Nephron progenitor cell (in vitro differentiated cells): ENCODE data around the gene GSG1L.

Experiments
- DNase-seq: peaks from one replicate; pipeline ENCODE4 v3.0.0; 2021
- H3K27ac Mint-ChIP-seq: 2 replicates; pipeline ENCODE4 v1.8.0; 2021; ENCODE audit warnings: mild to moderate bottlenecking, moderate library complexity, mixed read lengths
- H3K27me3 Mint-ChIP-seq: 2 replicates; pipeline ENCODE4 v1.8.0; 2021; ENCODE audit warnings: mild to moderate bottlenecking, low read depth, mixed read lengths; ENCODE audit not compliant: poor library complexity
- H3K36me3 Mint-ChIP-seq: 2 replicates; pipeline ENCODE4 v1.8.0; 2021; ENCODE audit warnings: low read depth, mixed read lengths
- H3K4me1 Mint-ChIP-seq: 2 replicates; pipeline ENCODE4 v1.8.0; 2021; ENCODE audit warnings: mixed read lengths
- H3K4me3 Mint-ChIP-seq: 2 replicates; pipeline ENCODE4 v1.8.0; 2021; ENCODE audit warnings: mild to moderate bottlenecking, moderate library complexity, mixed read lengths
- H3K9me3 Mint-ChIP-seq: 2 replicates; pipeline ENCODE4 v1.8.0; 2021; ENCODE audit warnings: mild to moderate bottlenecking, moderate library complexity, mixed read lengths
- TF ChIP-seq, protein P1 (sequence below): fragments of 200-600 bp; sonication (generic); IDR thresholded peaks from 2 replicates; pipeline ENCODE4 v1.5.0; 2021; ENCODE audit warnings: antibody characterized with exemption

GSG1L gene

DNA sequence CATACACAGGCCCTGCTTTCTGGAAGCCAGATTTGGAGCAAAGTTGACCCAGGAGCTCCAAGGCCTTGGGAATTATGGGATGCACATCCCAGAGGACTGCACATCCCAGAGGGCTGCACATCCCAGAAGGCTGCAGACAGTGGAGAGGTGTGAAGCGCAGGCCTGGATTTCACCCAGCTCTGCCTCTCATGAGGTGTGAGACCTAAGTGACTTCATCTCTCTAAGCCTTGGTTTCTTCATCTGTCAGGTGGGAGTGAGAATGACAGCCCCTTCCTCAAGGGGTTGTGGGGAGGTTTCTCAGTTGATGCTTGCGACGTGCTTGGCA, 102.3 kb downstream of the GSG1L start:
- H3K27me3 Mint-ChIP-seq: peaks cover 17% of the 10 kb centered on the region
- H3K27ac Mint-ChIP-seq: no peak overlapping the region
- TF ChIP-seq, protein P1, sequence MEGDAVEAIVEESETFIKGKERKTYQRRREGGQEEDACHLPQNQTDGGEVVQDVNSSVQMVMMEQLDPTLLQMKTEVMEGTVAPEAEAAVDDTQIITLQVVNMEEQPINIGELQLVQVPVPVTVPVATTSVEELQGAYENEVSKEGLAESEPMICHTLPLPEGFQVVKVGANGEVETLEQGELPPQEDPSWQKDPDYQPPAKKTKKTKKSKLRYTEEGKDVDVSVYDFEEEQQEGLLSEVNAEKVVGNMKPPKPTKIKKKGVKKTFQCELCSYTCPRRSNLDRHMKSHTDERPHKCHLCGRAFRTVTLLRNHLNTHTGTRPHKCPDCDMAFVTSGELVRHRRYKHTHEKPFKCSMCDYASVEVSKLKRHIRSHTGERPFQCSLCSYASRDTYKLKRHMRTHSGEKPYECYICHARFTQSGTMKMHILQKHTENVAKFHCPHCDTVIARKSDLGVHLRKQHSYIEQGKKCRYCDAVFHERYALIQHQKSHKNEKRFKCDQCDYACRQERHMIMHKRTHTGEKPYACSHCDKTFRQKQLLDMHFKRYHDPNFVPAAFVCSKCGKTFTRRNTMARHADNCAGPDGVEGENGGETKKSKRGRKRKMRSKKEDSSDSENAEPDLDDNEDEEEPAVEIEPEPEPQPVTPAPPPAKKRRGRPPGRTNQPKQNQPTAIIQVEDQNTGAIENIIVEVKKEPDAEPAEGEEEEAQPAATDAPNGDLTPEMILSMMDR: no peak
- H3K4me3 Mint-ChIP-seq: no peak overlapping the region
- H3K4me1 Mint-ChIP-seq: no peaks in the 10 kb centered on the region
- peaks cover 14% of the 10 kb centered on the region for H3K9me3 Mint-ChIP-seq
- no peaks in the 10 kb centered on the region for H3K36me3 Mint-ChIP-seq
- DNase-seq: no peak

DNA sequence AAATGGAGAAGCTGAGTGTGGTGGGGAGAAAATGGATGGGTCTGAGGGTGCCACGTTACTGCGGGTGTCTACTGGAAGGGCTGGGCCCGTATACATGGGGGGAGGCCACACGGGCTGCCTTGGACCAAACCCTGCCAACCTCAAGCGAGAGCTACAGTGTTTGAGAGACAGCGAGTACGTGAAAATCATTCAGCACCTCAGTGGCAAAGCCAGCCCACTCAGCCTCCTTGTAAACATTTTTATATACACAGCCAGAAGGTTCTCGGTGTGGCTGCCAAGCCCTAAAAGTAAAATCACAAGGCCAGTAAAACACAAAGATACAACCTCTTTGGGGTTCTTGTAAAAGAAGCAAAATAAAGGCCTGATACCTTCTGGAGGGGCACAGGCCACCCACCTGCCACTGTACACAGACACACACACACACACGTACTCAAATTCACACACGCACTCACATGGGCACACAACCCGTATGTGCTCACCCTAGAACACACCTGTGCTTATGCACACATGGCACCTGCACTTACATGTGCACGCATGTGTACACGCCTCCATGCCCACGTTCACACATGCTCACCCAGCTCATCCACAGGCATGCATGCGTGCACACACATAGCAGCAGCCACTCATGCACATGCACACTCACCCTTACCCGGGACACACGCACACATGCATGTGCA, 102.8 kb downstream of the GSG1L start:
- Mint-ChIP-seq H3K36me3 (no peaks in the 10 kb centered on the region), H3K4me3 (no peak overlapping the region), H3K9me3 (peaks cover 17% of the 10 kb centered on the region), H3K4me1 (no peaks in the 10 kb centered on the region), H3K27ac (no peak overlapping the region), H3K27me3 (peaks cover 17% of the 10 kb centered on the region)
- TF ChIP-seq, protein P1: no peak
- DNase-seq: no peak

DNA sequence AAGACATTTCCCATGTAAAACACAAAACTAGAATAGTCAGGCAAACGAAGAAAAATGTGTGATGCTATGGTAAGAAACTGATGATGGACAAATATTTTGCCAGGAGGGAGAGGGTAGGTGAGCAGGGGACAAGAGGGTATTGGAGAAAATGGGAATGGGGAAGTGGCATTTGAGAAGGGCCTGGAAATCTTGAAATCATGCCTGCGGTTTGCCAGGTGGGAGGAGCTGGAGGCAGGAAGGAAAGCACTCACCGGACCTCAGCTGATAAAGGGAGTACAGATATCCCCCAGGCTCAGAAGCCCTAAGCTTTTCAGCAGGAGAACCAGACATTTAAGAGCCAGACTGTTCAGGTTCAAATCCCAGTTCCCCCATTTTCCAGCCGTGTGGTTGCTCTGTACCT, 103.6 kb downstream of the GSG1L start:
- Mint-ChIP-seq H3K27me3 (peaks cover 19% of the 10 kb centered on the region), H3K9me3 (peaks cover 25% of the 10 kb centered on the region), H3K27ac (no peak overlapping the region), H3K36me3 (no peaks in the 10 kb centered on the region), H3K4me1 (no peaks in the 10 kb centered on the region), H3K4me3 (no peak overlapping the region)
- TF ChIP-seq, protein P1: no peak
- DNase-seq: no peak

DNA sequence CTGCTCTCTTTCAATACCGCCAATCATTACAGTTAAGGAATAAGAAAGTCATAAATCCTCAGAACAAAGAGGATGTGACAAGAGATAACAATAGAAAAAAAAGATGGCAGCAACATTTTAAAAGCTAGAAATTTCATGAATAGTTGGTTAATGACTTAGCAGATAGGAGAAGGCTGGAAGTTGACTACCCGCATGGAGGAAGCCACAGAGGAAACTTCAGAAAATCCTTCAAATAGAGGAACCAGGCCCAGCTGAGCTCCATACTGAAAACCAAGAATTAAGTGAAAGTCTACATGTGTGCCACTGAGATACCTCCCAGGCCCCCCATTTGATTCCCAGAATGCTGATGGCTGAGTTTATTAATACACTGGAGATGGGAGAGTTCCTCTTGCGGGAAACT, 109.3 kb downstream of the GSG1L start:
- H3K9me3 Mint-ChIP-seq: peaks cover 35% of the 10 kb centered on the region
- TF ChIP-seq, protein P1: no peak

DNA sequence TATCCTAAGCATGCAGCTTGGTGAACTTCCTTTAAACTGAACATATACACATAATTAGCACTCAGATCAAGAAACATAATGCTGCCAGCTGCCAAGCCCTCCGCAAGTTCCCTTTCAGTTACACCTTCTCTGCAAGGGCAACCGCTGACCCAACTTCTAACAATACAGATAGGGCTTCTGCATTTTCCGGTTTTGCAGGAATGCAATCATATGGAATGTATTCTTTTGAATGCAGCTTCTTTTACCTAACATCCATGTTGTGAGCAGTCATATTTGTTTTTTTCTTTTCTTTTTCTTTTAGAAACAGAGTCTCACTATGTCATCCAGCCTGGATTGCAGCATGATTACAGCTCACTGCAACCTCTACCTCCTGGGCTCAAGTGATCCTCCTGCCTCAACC, 110.7 kb downstream of the GSG1L start:
- no peak for DNase-seq
- Mint-ChIP-seq H3K27ac (no peak overlapping the region), H3K4me1 (no peaks in the 10 kb centered on the region), H3K9me3 (peaks cover 33% of the 10 kb centered on the region), H3K36me3 (no peaks in the 10 kb centered on the region), H3K4me3 (no peak overlapping the region), H3K27me3 (peaks cover 39% of the 10 kb centered on the region)
- TF ChIP-seq, protein P1: no peak

More for the DNA sequence above, 109.3 kb downstream of the GSG1L start:
- Mint-ChIP-seq H3K27me3 (peaks cover 43% of the 10 kb centered on the region), H3K4me3 (no peak overlapping the region), H3K27ac (no peak overlapping the region), H3K4me1 (no peaks in the 10 kb centered on the region), H3K36me3 (no peaks in the 10 kb centered on the region)
- no peak for DNase-seq

DNA sequence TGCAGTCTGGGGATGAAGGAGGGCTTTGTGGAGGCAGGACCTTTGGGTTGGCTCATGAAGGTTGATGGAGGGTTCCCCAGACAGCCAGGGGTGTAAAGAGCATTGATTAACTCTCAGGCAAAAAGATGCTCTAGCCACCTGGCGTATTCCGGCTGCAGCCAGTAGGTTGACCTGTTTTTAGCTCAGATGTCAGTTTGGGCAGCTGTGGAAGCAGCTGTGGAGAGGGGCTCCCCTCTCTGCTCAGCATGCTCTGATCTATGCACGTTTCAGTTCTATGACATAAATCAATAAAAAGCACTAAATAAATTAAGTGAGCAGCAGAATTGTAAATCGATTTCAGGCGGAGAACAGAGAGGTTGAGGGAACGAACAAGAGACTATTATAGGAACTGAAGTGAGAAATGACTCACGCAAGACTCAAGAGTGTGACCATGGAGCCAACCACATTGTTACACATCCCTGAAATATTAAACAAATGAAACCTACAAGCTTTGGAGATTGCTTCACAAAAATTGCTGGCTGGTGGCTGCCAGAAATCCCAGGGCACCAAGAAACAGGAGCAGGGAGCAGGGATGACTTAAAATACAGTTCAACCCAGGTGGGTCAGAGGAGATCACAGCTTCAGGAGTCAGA, 111.9 kb downstream of the GSG1L start:
- H3K4me3 Mint-ChIP-seq: no peak overlapping the region
- peaks cover 42% of the 10 kb centered on the region for H3K27me3 Mint-ChIP-seq
- H3K4me1 Mint-ChIP-seq: no peaks in the 10 kb centered on the region
- TF ChIP-seq, protein P1: no peak
- DNase-seq: no peak
- H3K27ac Mint-ChIP-seq: no peak overlapping the region
- peaks cover 23% of the 10 kb centered on the region for H3K9me3 Mint-ChIP-seq
- no peaks in the 10 kb centered on the region for H3K36me3 Mint-ChIP-seq
